Measurements from ENCODE around the gene RBX1. TPM values are rescaled to one million over a fixed set of nuclear protein-coding genes. Genes with fewer than 3 reads are reported as not detected.

The RBX1 gene
- total RNA-seq, 4 donors from 2014 or later, result 21.6 to 52.4 (median 38.8) TPM

GRCh38 chr22:40976866-40977700, 25.9 kb downstream of the RBX1 start:
- H3K36me3 ChIP-seq, result peaks cover 0 to 17% of the 10 kb centered on the region in 2 donors
- no peaks in the 10 kb centered on the region for H3K9me3 ChIP-seq
- 82 to 93% methylated on average over 4 to 11 of the region's 18 CpGs for WGBS, 2 donors (ENCODE audit: low coverage in 1 of 2)
- TF ChIP-seq EP300 (IDR thresholded peaks at IDR 0.05), result no peak
- no peak overlapping the region for H3K4me3 ChIP-seq
- ATAC-seq, result no peak
- no peak overlapping the region for H3K27ac ChIP-seq
- H3K27me3 ChIP-seq, result no peaks in the 10 kb centered on the region
- H3K4me1 ChIP-seq, result no peaks in the 10 kb centered on the region

- H3K27ac ChIP-seq, result no peak overlapping the region
- H3K4me1 ChIP-seq, result peaks cover 0 to 11% (median 0%) of the 10 kb centered on the region in 3 donors
- H3K36me3 ChIP-seq, result no peaks in the 10 kb centered on the region
- 97 to 100% methylated on average over 1 to 4 of the region's 7 CpGs for WGBS, 2 donors (ENCODE audit: low coverage in 1 of 2)
- H3K9me3 ChIP-seq, result no peaks in the 10 kb centered on the region
- no peak overlapping the region for H3K4me3 ChIP-seq
- TF ChIP-seq EP300 (IDR thresholded peaks at IDR 0.05) (no peak), POLR2AphosphoS5 (IDR thresholded peaks at IDR 0.05) (no peak), CTCF (IDR thresholded peaks at IDR 0.05) (no peak), POLR2A (IDR thresholded peaks at IDR 0.05) (no peak)
- ATAC-seq, result no peak
- no peaks in the 10 kb centered on the region for H3K27me3 ChIP-seq
Measured at GRCh38 chr22:40979198-40979597, 28.0 kb downstream of the RBX1 start.

GRCh38 chr22:40979871-40980270, 28.7 kb downstream of the RBX1 start:
- Histone ChIP-seq H3K27ac (no peak overlapping the region), H3K9me3 (no peaks in the 10 kb centered on the region), H3K4me1 (peaks cover 0 to 11% (median 0%) of the 10 kb centered on the region in 3 donors), H3K36me3 (no peaks in the 10 kb centered on the region), H3K27me3 (no peaks in the 10 kb centered on the region), H3K4me3 (no peak overlapping the region)
- TF ChIP-seq CTCF (IDR thresholded peaks at IDR 0.05), result no peak
- no peak for TF ChIP-seq POLR2A (IDR thresholded peaks at IDR 0.05)
- no peak for TF ChIP-seq EP300 (IDR thresholded peaks at IDR 0.05)
- no peak for TF ChIP-seq POLR2AphosphoS5 (IDR thresholded peaks at IDR 0.05)
- WGBS, 2 donors (ENCODE audit: low coverage in 1 of 2), result 86 to 94% methylated on average over 4 to 5 of the region's 8 CpGs
- no peak for ATAC-seq

- peak overlapping the region in 3 of 4 donors; percentile 48 to 56 (median 51) for H3K27ac ChIP-seq
- WGBS, 2 donors (ENCODE audit: low coverage in 1 of 2), result 78 to 100% methylated on average over 3 to 14 of the region's 21 CpGs
- ATAC-seq, result no peak
- peaks cover 0 to 11% (median 0%) of the 10 kb centered on the region in 3 donors for H3K4me1 ChIP-seq
- no peaks in the 10 kb centered on the region for H3K27me3 ChIP-seq
- no peaks in the 10 kb centered on the region for H3K36me3 ChIP-seq
- no peaks in the 10 kb centered on the region for H3K9me3 ChIP-seq
- TF ChIP-seq POLR2AphosphoS5 (IDR thresholded peaks at IDR 0.05), result no peak
- TF ChIP-seq CTCF (IDR thresholded peaks at IDR 0.05), result no peak
- TF ChIP-seq EP300 (IDR thresholded peaks at IDR 0.05), result no peak
- H3K4me3 ChIP-seq, result no peak overlapping the region
Measured at GRCh38 chr22:40982482-40983385, 31.6 kb downstream of the RBX1 start.

- 78% methylated on average over 9 of the region's 9 CpGs; no CpG with 5 or more reads in 1 of the 2 donors for WGBS, 2 donors (ENCODE audit: low coverage in 1 of 2)
- Histone ChIP-seq H3K27me3 (peaks cover 27% of the 10 kb centered on the region), H3K27ac (no peak overlapping the region), H3K9me3 (no peaks in the 10 kb centered on the region), H3K4me1 (no peaks in the 10 kb centered on the region), H3K36me3 (no peaks in the 10 kb centered on the region), H3K4me3 (no peak overlapping the region)
- TF ChIP-seq EP300 (IDR thresholded peaks at IDR 0.05), result no peak
- TF ChIP-seq POLR2A (IDR thresholded peaks at IDR 0.05), result no peak
- TF ChIP-seq POLR2AphosphoS5 (IDR thresholded peaks at IDR 0.05), result no peak
- no peak for ATAC-seq
Measured at GRCh38 chr22:40991298-40991697, 40.1 kb downstream of the RBX1 start.

All from gastroesophageal sphincter (tissue), 4 donors.